ENCODE data around the gene HNRNPUL2. TPM values are rescaled to one million over a fixed set of nuclear protein-coding genes. Genes with fewer than 3 reads are reported as not detected.
A peak's percentile ranks its signal among the peaks of the same experiment; 100 is the strongest.

Gene HNRNPUL2
- total RNA-seq, 1 experiment from 2014 or later, result 36.4 TPM

- DNase-seq (ENCODE audit: unreplicated experiment), result no peak
- Mint-ChIP-seq H3K27me3 (ENCODE audit: insufficient read depth, unreplicated experiment) (no peaks in the 10 kb centered on the region), H3K36me3 (ENCODE audit: insufficient read depth, unreplicated experiment) (peaks cover 49% of the 10 kb centered on the region), H3K9me3 (ENCODE audit: unreplicated experiment) (no peaks in the 10 kb centered on the region), H3K27ac (ENCODE audit: low read depth, unreplicated experiment) (peak overlapping the region; percentile 98), H3K4me3 (ENCODE audit: unreplicated experiment) (peak overlapping the region; percentile 91), H3K4me1 (ENCODE audit: insufficient read depth, unreplicated experiment) (peaks cover 25% of the 10 kb centered on the region)
- POLR2A ChIA-PET, result interaction anchor here (0.7 to 15.7 kb wide), 14 partner anchors 10 to 151 kb away, joined by 3 to 197 read pairs (median 7); partner anchors contain the start of genes C11orf98, CSKMT, EEF1G and HNRNPUL2
- BruUV-seq (replicated peaks), result no TSS peak
- CTCF ChIA-PET, result interaction anchor here (0.5 to 7.0 kb wide), 4 partner anchors 12 to 98 kb away, joined by 3 to 33 read pairs (median 3); no protein-coding TSS in a partner anchor
- no peak for TF ChIP-seq CTCF (IDR thresholded peaks at IDR 0.05; ENCODE audit: unreplicated experiment)
- intact Hi-C loops (cut with micrococcal nuclease), result no loop called here
These were observed 18.5 kb downstream of the HNRNPUL2 start for GRCh38 chr11:62708793-62709192.

- POLR2A ChIA-PET, result interaction anchor here (0.7 to 15.7 kb wide), 14 partner anchors 10 to 151 kb away, joined by 3 to 197 read pairs (median 7); partner anchors contain the start of genes C11orf98, CSKMT, EEF1G and HNRNPUL2
These were observed 18.9 kb downstream of the HNRNPUL2 start for GRCh38 chr11:62708392-62708791.

GRCh38 chr11:62707277-62707861 is 19.9 kb downstream of the HNRNPUL2 start, which contains the start of the genes BSCL2 and GNG3:
Gene BSCL2 (minus strand): TSS chr11:62707424. CDS start chr11:62707195, 229 bp downstream.
Gene GNG3 (plus strand): TSS chr11:62707676. CDS start chr11:62708296, 620 bp downstream.
- H3K27me3 Mint-ChIP-seq (ENCODE audit: insufficient read depth, unreplicated experiment), result no peaks in the 10 kb centered on the region
- no peaks in the 10 kb centered on the region for H3K9me3 Mint-ChIP-seq (ENCODE audit: unreplicated experiment)
- POLR2A ChIA-PET, result interaction anchor here (0.6 to 15.7 kb wide), 8 partner anchors 19 to 1338 kb away, joined by 3 to 197 read pairs (median 6); partner anchors contain the start of genes HNRNPUL2, INTS5, LBHD1 and TTC9C
- no peak for DNase-seq (ENCODE audit: unreplicated experiment)
- H3K4me3 Mint-ChIP-seq (ENCODE audit: unreplicated experiment), result peak within 1 kb of the TSS; percentile 92
- intact Hi-C loops (cut with micrococcal nuclease), result no loop called here
- CTCF ChIA-PET, result interaction anchor here (0.5 to 7.0 kb wide), 10 partner anchors 13 to 1564 kb away, joined by 3 to 38 read pairs (median 4); partner anchors contain the start of gene TMEM179B
- no peak for TF ChIP-seq CTCF (IDR thresholded peaks at IDR 0.05; ENCODE audit: unreplicated experiment)
- H3K27ac Mint-ChIP-seq (ENCODE audit: low read depth, unreplicated experiment), result peak within 1 kb of the TSS; percentile 98
- H3K4me1 Mint-ChIP-seq (ENCODE audit: insufficient read depth, unreplicated experiment), result peaks cover 25% of the 10 kb centered on the region
- BruUV-seq (replicated peaks), result no TSS peak
- H3K36me3 Mint-ChIP-seq (ENCODE audit: insufficient read depth, unreplicated experiment), result peaks cover 46% of the 10 kb centered on the region

More at GRCh38 chr11:62708392-62708791, 18.9 kb downstream of the HNRNPUL2 start:
- Mint-ChIP-seq H3K4me3 (ENCODE audit: unreplicated experiment) (peak overlapping the region; percentile 91), H3K4me1 (ENCODE audit: insufficient read depth, unreplicated experiment) (peaks cover 25% of the 10 kb centered on the region), H3K27ac (ENCODE audit: low read depth, unreplicated experiment) (peak overlapping the region; percentile 98), H3K9me3 (ENCODE audit: unreplicated experiment) (no peaks in the 10 kb centered on the region), H3K36me3 (ENCODE audit: insufficient read depth, unreplicated experiment) (peaks cover 49% of the 10 kb centered on the region), H3K27me3 (ENCODE audit: insufficient read depth, unreplicated experiment) (no peaks in the 10 kb centered on the region)
- DNase-seq (ENCODE audit: unreplicated experiment), result no peak
- intact Hi-C loops (cut with micrococcal nuclease), result no loop called here
- CTCF ChIA-PET, result interaction anchor here (0.5 to 7.0 kb wide), 8 partner anchors 12 to 1563 kb away, joined by 3 to 33 read pairs (median 3); partner anchors contain the start of gene TMEM179B
- no peak for TF ChIP-seq CTCF (IDR thresholded peaks at IDR 0.05; ENCODE audit: unreplicated experiment)
- no TSS peak for BruUV-seq (replicated peaks)

GRCh38 chr11:62706850-62707247 is 20.4 kb downstream of the HNRNPUL2 start:
- H3K4me1 Mint-ChIP-seq (ENCODE audit: insufficient read depth, unreplicated experiment), result peaks cover 25% of the 10 kb centered on the region
- H3K9me3 Mint-ChIP-seq (ENCODE audit: unreplicated experiment), result no peaks in the 10 kb centered on the region
- DNase-seq (ENCODE audit: unreplicated experiment), result no peak
- no peaks in the 10 kb centered on the region for H3K27me3 Mint-ChIP-seq (ENCODE audit: insufficient read depth, unreplicated experiment)
- intact Hi-C loops (cut with micrococcal nuclease), result no loop called here
- ChIA-PET CTCF (interaction anchor here (0.6 to 7.0 kb wide), 6 partner anchors 13 to 1130 kb away, joined by 3 to 38 read pairs (median 4); no protein-coding TSS in a partner anchor), POLR2A (interaction anchor here (1.0 to 15.7 kb wide), 11 partner anchors 15 to 137 kb away, joined by 3 to 197 read pairs (median 6); partner anchors contain the start of genes B3GAT3, HNRNPUL2, INTS5 and MTA2)
- TF ChIP-seq CTCF (IDR thresholded peaks at IDR 0.05; ENCODE audit: unreplicated experiment), result no peak
- no TSS peak for BruUV-seq (replicated peaks)
- H3K27ac Mint-ChIP-seq (ENCODE audit: low read depth, unreplicated experiment), result no peak overlapping the region
- peaks cover 44% of the 10 kb centered on the region for H3K36me3 Mint-ChIP-seq (ENCODE audit: insufficient read depth, unreplicated experiment)
- peak overlapping the region; percentile 58 for H3K4me3 Mint-ChIP-seq (ENCODE audit: unreplicated experiment)

Data from MCF 10A (cell line).